Measurements from ENCODE around the gene TAMALIN.

TAMALIN gene

GRCh38 chr12:52026263-52026662 is 19.5 kb downstream of the TAMALIN start:
- Histone ChIP-seq H3K9ac (peak overlapping the region in 4 of 11 experiments; percentile 0 to 73 (median 36); a peak in 5 of 22 replicates), H3K27ac (no peak overlapping the region), H3K4me2 (peak overlapping the region; percentile 84 to 96 (median 94)), H3K4me1 (peaks cover 38 to 87% (median 81%) of the 10 kb centered on the region in 10 experiments), H3K9me3 (replicated peaks in 1 of 11) (no peaks in the 10 kb centered on the region), H3K27me3 (no peaks in the 10 kb centered on the region), H3K4me3 (no peak overlapping the region), H4K20me1 (no peaks in the 10 kb centered on the region), H3K36me3 (no peaks in the 10 kb centered on the region)
- TF ChIP-seq Cebpa-rat (IDR thresholded peaks at IDR 0.05) = no peak

- no peaks in the 10 kb centered on the region for H4K20me1 ChIP-seq
- TF ChIP-seq Cebpa-rat (IDR thresholded peaks at IDR 0.05) = no peak
- H3K9ac ChIP-seq = peak overlapping the region in 2 of 11 experiments; percentile 14 to 52; a peak in 3 of 22 replicates
- no peaks in the 10 kb centered on the region for H3K36me3 ChIP-seq
- no peaks in the 10 kb centered on the region for H3K27me3 ChIP-seq
- H3K27ac ChIP-seq = no peak overlapping the region
- H3K9me3 ChIP-seq (replicated peaks in 1 of 11) = no peaks in the 10 kb centered on the region
- no peak overlapping the region for H3K4me3 ChIP-seq
- H3K4me1 ChIP-seq = peaks cover 28 to 86% (median 80%) of the 10 kb centered on the region in 10 experiments
- peak overlapping the region in 9 of 11 experiments; percentile 15 to 96 (median 84); a peak in 14 of 22 replicates for H3K4me2 ChIP-seq
Observed at GRCh38 chr12:52027085-52027843, 20.5 kb downstream of the TAMALIN start.

GRCh38 chr12:52029685-52030084 is 22.9 kb downstream of the TAMALIN start:
- Histone ChIP-seq H3K9ac (peak overlapping the region in 6 of 11 experiments; percentile 2 to 48 (median 30); a peak in 6 of 22 replicates), H3K4me2 (peak overlapping the region in 8 of 11 experiments; percentile 27 to 84 (median 74); a peak in 16 of 22 replicates), H3K27ac (no peak overlapping the region; a peak in 1 of 22 replicates), H3K4me1 (peaks cover 25 to 88% (median 81%) of the 10 kb centered on the region in 10 experiments), H3K27me3 (no peaks in the 10 kb centered on the region), H3K4me3 (no peak overlapping the region), H3K36me3 (no peaks in the 10 kb centered on the region), H3K9me3 (replicated peaks in 1 of 11) (no peaks in the 10 kb centered on the region), H4K20me1 (no peaks in the 10 kb centered on the region)
- no peak for TF ChIP-seq Cebpa-rat (IDR thresholded peaks at IDR 0.05)

GRCh38 chr12:52032446-52032803 is 25.7 kb downstream of the TAMALIN start:
- peaks cover 0 to 7% (median 0%) of the 10 kb centered on the region in 11 experiments; a peak in 1 of 22 replicates for H4K20me1 ChIP-seq
- no peaks in the 10 kb centered on the region for H3K9me3 ChIP-seq (replicated peaks in 1 of 11)
- H3K9ac ChIP-seq = peak overlapping the region in 3 of 11 experiments; percentile 4 to 31 (median 20); a peak in 1 of 22 replicates
- H3K4me1 ChIP-seq = peaks cover 28 to 86% (median 79%) of the 10 kb centered on the region in 10 experiments
- peaks cover 0 to 8% (median 0%) of the 10 kb centered on the region in 11 experiments; a peak in 2 of 22 replicates for H3K27me3 ChIP-seq
- peak overlapping the region in 6 of 10 experiments; percentile 10 to 36 (median 29); a peak in 8 of 20 replicates for H3K4me3 ChIP-seq
- H3K4me2 ChIP-seq = peak overlapping the region; percentile 58 to 100 (median 91)
- TF ChIP-seq Cebpa-rat (IDR thresholded peaks at IDR 0.05) = no peak
- peak overlapping the region in 2 of 11 experiments; percentile 32 to 33; a peak in 2 of 22 replicates for H3K27ac ChIP-seq
- no peaks in the 10 kb centered on the region for H3K36me3 ChIP-seq

- peak overlapping the region; percentile 85 to 100 (median 99) for H3K4me2 ChIP-seq
- peak overlapping the region; percentile 55 to 83 (median 75); a peak in 21 of 22 replicates for H3K9ac ChIP-seq
- H4K20me1 ChIP-seq = peaks cover 0 to 7% (median 0%) of the 10 kb centered on the region in 11 experiments; a peak in 1 of 22 replicates
- H3K9me3 ChIP-seq (replicated peaks in 1 of 11) = no peaks in the 10 kb centered on the region
- peaks cover 0 to 8% (median 0%) of the 10 kb centered on the region in 11 experiments; a peak in 2 of 22 replicates for H3K27me3 ChIP-seq
- no peak for TF ChIP-seq Cebpa-rat (IDR thresholded peaks at IDR 0.05)
- peak overlapping the region; percentile 26 to 63 (median 49); a peak in 19 of 20 replicates for H3K4me3 ChIP-seq
- peaks cover 28 to 86% (median 78%) of the 10 kb centered on the region in 10 experiments for H3K4me1 ChIP-seq
- H3K36me3 ChIP-seq = no peaks in the 10 kb centered on the region
- H3K27ac ChIP-seq = peak overlapping the region; percentile 68 to 90 (median 83)
Observed at GRCh38 chr12:52032804-52033445, 26.2 kb downstream of the TAMALIN start.

- H3K4me1 ChIP-seq = peaks cover 35 to 92% (median 85%) of the 10 kb centered on the region in 10 experiments
- H3K4me3 ChIP-seq = peak overlapping the region; percentile 26 to 63 (median 49); a peak in 18 of 20 replicates
- peaks cover 0 to 8% (median 0%) of the 10 kb centered on the region in 11 experiments; a peak in 2 of 22 replicates for H3K27me3 ChIP-seq
- peak overlapping the region; percentile 85 to 100 (median 99) for H3K4me2 ChIP-seq
- H4K20me1 ChIP-seq = peaks cover 0 to 7% (median 3%) of the 10 kb centered on the region in 11 experiments; a peak in 4 of 22 replicates
- peak overlapping the region; percentile 55 to 83 (median 75); a peak in 21 of 22 replicates for H3K9ac ChIP-seq
- H3K27ac ChIP-seq = peak overlapping the region; percentile 68 to 90 (median 83)
- H3K9me3 ChIP-seq (replicated peaks in 1 of 11) = no peaks in the 10 kb centered on the region
- TF ChIP-seq Cebpa-rat (IDR thresholded peaks at IDR 0.05) = no peak
- no peaks in the 10 kb centered on the region for H3K36me3 ChIP-seq
Observed at GRCh38 chr12:52033446-52034140, 26.8 kb downstream of the TAMALIN start.

- no peak overlapping the region for H3K27ac ChIP-seq
- H4K20me1 ChIP-seq = peaks cover 0 to 21% (median 5%) of the 10 kb centered on the region in 11 experiments; a peak in 5 of 22 replicates
- H3K9ac ChIP-seq = 0 out of 22 replicates have a peak overlapping the region, but pooled peaks of 1 of the 11 experiments have one; percentile 11
- no peaks in the 10 kb centered on the region for H3K9me3 ChIP-seq (replicated peaks in 1 of 11)
- H3K4me1 ChIP-seq = peaks cover 41 to 93% (median 84%) of the 10 kb centered on the region in 10 experiments
- TF ChIP-seq Cebpa-rat (IDR thresholded peaks at IDR 0.05) = no peak
- no peak overlapping the region for H3K4me3 ChIP-seq
- H3K36me3 ChIP-seq = no peaks in the 10 kb centered on the region
- H3K27me3 ChIP-seq = peaks cover 0 to 8% (median 0%) of the 10 kb centered on the region in 11 experiments; a peak in 2 of 22 replicates
- peak overlapping the region; percentile 85 to 100 (median 99); a peak in 20 of 22 replicates for H3K4me2 ChIP-seq
Observed at GRCh38 chr12:52035190-52035589, 28.4 kb downstream of the TAMALIN start.

- H3K9me3 ChIP-seq (replicated peaks in 1 of 11) = no peaks in the 10 kb centered on the region
- peak overlapping the region in 2 of 11 experiments; percentile 86 to 92; a peak in 4 of 22 replicates for H3K9ac ChIP-seq
- no peaks in the 10 kb centered on the region for H3K36me3 ChIP-seq
- peak overlapping the region in 5 of 11 experiments; percentile 60 to 80 (median 68); a peak in 6 of 22 replicates for H3K27ac ChIP-seq
- peak overlapping the region; percentile 97 to 100 (median 99) for H3K4me2 ChIP-seq
- H3K4me1 ChIP-seq = peaks cover 41 to 93% (median 84%) of the 10 kb centered on the region in 10 experiments
- TF ChIP-seq Cebpa-rat (IDR thresholded peaks at IDR 0.05) = no peak
- peaks cover 0 to 8% (median 0%) of the 10 kb centered on the region in 11 experiments; a peak in 2 of 22 replicates for H3K27me3 ChIP-seq
- no peak overlapping the region for H3K4me3 ChIP-seq
- H4K20me1 ChIP-seq = peaks cover 0 to 28% (median 6%) of the 10 kb centered on the region in 11 experiments; a peak in 5 of 22 replicates
Observed at GRCh38 chr12:52035926-52036325, 29.2 kb downstream of the TAMALIN start.

Data from BLaER1 treated with 17β-estradiol and CSF1 and Interleukin-3, amounts not matched to agents 10 nM and 100 nM (cell line).